HUES48 (cell line): ENCODE measurements around the gene DNAJC15.

Experiments
- H3K27ac ChIP-seq: one replicate; pipeline ENCODE4 v1.7.0; 2013; ENCODE audit warnings: low read depth, low read length, inconsistent platforms
- H3K27me3 ChIP-seq: 2 replicates; pipeline ENCODE4 v1.6.1; 2013; ENCODE audit warnings: mild to moderate bottlenecking, low read length; ENCODE audit not compliant: control insufficient read depth, insufficient read depth
- H3K36me3 ChIP-seq: 2 replicates; pipeline ENCODE4 v1.6.1; 2013; ENCODE audit warnings: low read length; ENCODE audit not compliant: control insufficient read depth, insufficient read depth
- H3K4me1 ChIP-seq: 2 replicates; pipeline ENCODE4 v1.6.1; 2013; ENCODE audit warnings: mild to moderate bottlenecking, low read length; ENCODE audit not compliant: control insufficient read depth, insufficient read depth
- H3K4me3 ChIP-seq: 2 replicates; pipeline ENCODE4 v1.5.1; 2013; ENCODE audit warnings: mild to moderate bottlenecking, low read depth, low read length
- H3K9ac ChIP-seq: 2 replicates; pipeline ENCODE4 v1.6.1; 2013; ENCODE audit warnings: mild to moderate bottlenecking, low read depth, low read length, moderate library complexity
- H3K9me3 ChIP-seq: 2 replicates; pipeline ENCODE4 v1.6.1; 2013; ENCODE audit warnings: low read length; ENCODE audit not compliant: control insufficient read depth, insufficient read depth

The DNAJC15 gene

DNA sequence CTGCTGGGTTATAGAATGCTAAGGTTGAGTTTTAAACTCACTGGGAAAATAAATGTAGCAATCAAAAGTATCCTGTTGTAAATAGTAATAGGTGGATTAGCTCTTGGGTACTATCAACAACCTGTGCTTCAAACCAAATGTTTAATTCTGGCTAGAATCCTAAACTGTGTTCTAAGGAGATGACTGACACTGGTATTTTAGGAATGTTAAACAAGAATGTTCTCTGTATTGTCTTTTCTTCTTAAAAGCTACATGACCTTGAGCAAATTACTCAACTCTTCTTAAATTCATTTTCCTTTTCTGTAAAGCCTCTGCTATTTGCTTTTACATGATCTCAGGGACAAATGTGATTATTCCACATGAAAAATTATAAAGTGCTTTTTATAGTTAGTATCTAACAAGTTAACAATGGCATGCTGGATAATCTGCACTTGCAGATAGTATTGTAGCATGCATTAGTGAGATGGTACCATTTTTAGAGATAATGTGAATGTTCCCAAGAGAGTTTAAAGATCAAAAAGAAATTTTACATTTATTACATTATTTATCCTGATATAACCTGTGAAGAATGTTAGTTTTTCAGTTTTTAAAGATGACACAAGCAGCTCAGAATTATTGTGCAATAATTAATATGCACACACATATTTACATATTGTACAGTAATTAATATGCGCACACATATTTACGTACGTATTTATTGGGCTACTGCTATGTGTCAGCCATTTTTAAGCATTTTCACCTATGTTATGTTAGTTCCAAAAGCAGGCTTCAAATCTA lies 17.7 kb upstream of the DNAJC15 start:
- Histone ChIP-seq H3K9me3 (no peaks in the 10 kb centered on the region), H3K4me1 (peaks cover 16% of the 10 kb centered on the region; the same call in 1 of the 2 replicates), H3K27ac (no peak overlapping the region), H3K27me3 (no peaks in the 10 kb centered on the region), H3K4me3 (no peak overlapping the region), H3K36me3 (no peaks in the 10 kb centered on the region), H3K9ac (no peak overlapping the region)

DNA sequence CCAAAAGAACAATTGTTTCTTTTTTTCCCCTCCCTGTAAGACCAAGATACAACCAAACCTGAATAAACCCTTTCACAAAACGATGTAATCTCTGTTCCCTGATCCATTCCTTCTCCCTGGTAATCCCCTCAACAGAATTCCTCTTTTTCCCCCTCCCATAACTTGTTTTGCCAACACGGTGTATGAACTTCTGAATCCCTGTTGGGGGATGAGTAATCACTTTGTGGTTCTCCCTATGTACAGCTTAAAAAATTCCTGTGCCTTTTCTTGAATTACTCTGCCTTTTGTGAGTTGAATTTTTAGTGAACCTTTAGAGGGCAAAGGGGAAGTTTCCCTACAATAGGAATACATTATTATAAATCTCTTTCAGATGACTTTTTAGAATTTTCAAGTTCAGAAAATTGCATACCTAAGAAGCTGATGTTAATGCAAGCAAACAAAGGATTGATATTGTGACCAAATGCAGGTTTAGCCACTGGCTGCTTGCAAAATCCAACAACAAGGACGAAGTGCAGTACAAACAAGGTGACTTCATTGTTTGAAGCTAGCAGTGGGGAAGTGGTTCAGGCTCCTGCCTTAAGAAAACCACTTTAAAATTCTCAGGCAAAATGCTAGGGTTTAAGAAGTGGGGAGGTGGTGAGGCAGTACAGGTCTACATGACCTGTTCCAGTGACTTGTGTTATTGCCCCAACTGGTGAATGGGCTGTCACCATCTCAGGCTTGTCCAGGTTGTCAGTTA lies 16.3 kb upstream of the DNAJC15 start:
- no peak overlapping the region for H3K4me3 ChIP-seq

DNA sequence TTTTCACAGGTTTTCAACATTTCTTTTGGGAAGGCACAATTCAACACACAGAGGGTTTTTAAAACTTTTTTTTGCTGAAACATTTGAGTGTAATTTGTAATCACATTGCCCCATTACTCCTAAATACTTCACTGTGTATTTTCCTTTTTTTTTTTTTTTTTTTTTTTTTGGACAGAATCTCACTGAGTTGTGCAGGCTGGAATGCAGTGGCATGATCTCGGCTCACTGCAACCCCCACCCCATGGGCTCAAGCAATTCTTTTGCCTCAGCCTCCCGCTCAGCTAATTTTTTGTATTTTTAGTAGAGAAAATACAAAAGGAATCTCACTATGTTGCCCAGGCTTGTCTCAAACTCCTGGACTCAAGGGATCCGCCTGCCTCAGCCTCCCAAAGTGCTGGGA lies 14.8 kb upstream of the DNAJC15 start:
- peaks cover 16% of the 10 kb centered on the region; the same call in 1 of the 2 replicates for H3K4me1 ChIP-seq
- H3K27ac ChIP-seq, result no peak overlapping the region
- no peaks in the 10 kb centered on the region for H3K9me3 ChIP-seq
- H3K4me3 ChIP-seq, result no peak overlapping the region
- H3K27me3 ChIP-seq, result no peaks in the 10 kb centered on the region
- no peak overlapping the region for H3K9ac ChIP-seq
- no peaks in the 10 kb centered on the region for H3K36me3 ChIP-seq

More for the DNA sequence above, 16.3 kb upstream of the DNAJC15 start:
- no peaks in the 10 kb centered on the region for H3K9me3 ChIP-seq
- H3K9ac ChIP-seq, result no peak overlapping the region
- no peaks in the 10 kb centered on the region for H3K27me3 ChIP-seq
- H3K36me3 ChIP-seq, result no peaks in the 10 kb centered on the region
- H3K27ac ChIP-seq, result peak overlapping the region; percentile 56
- peaks cover 16% of the 10 kb centered on the region; the same call in 1 of the 2 replicates for H3K4me1 ChIP-seq

DNA sequence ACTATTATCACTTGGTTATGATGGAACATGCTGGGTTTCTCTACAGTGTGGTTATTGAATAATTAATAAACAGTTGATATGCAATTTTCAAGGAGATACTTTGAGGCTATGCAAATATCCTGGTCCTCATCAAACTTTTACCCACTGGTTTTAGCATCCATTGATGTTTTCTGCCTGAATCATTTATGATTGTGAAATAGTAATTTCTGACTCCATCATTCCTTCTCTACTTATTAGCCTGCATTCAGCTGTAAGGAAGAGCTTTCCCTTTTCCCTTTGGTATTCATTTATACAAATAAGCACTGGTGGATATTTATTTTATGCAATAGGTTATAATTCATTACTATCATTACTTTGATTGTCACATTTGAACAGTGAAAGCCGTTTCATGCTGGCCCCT lies 13.9 kb upstream of the DNAJC15 start:
- H3K36me3 ChIP-seq, result no peaks in the 10 kb centered on the region
- H3K4me1 ChIP-seq, result peaks cover 16% of the 10 kb centered on the region; the same call in 1 of the 2 replicates
- no peaks in the 10 kb centered on the region for H3K27me3 ChIP-seq
- no peak overlapping the region for H3K9ac ChIP-seq
- no peak overlapping the region for H3K27ac ChIP-seq
- H3K9me3 ChIP-seq, result no peaks in the 10 kb centered on the region
- no peak overlapping the region for H3K4me3 ChIP-seq

DNA sequence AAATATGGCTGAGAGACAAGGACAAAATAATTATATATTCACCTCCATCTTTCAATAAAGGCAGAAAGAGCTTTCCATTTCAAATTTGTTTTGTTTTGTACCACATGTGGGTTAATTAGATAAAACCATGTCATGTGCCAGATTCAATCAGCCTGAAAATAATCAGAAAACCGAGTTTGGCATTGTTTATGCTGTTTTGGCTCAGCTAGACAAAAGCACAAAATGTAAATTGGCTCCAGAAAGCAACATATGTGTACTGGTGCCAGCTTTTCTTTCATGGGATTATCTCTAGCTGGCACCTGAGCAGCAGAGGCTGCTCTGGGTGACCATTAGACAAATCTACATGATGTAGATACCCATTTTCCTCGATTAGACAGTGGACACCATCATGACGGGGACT lies 9.2 kb upstream of the DNAJC15 start:
- no peaks in the 10 kb centered on the region for H3K36me3 ChIP-seq
- no peak overlapping the region for H3K27ac ChIP-seq
- H3K4me3 ChIP-seq, result no peak overlapping the region
- H3K4me1 ChIP-seq, result no peaks in the 10 kb centered on the region
- H3K9ac ChIP-seq, result no peak overlapping the region
- no peaks in the 10 kb centered on the region for H3K9me3 ChIP-seq
- H3K27me3 ChIP-seq, result no peaks in the 10 kb centered on the region

DNA sequence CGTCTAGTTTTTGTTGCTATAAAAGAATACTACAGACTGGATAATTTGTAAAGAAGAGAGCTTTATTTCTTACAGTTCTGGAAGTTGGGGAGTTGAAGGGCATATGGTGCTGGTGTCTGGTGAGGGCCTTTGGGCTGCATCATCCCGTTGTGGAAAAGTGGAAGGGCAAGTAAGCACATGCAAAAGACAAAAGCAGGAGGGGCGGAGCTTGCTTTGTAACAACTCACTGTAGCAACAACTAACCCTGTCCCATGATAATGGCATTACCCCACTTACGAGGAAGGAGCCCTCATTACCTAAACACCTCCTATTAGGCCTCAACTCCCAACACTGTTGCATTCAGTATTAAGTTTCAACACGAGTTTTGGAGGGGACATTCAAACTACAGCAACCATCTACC lies 7.2 kb upstream of the DNAJC15 start:
- H3K4me1 ChIP-seq, result peaks cover 9% of the 10 kb centered on the region
- no peaks in the 10 kb centered on the region for H3K9me3 ChIP-seq
- no peak overlapping the region for H3K9ac ChIP-seq
- no peak overlapping the region for H3K27ac ChIP-seq
- H3K27me3 ChIP-seq, result no peaks in the 10 kb centered on the region
- no peaks in the 10 kb centered on the region for H3K36me3 ChIP-seq
- H3K4me3 ChIP-seq, result no peak overlapping the region

DNA sequence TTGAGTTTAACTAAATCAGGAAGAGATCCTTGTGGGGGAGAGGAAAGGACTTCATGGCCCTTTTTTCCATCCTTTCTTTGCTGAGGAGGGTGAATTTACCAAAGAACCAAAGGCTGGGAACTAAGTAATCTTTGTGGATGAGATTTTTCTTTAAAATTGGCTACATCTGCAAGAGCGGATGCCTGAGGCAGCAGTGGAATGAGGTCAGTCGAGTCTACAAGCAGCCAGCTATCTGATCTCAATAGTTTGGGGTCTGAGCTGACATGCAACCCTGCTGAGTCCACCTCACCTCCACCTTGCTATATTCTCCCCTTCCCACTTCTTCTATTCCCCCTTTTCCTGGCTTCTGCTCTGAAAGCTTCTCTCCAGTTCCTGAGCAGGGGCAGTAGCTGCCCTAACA lies 3.6 kb upstream of the DNAJC15 start:
- H3K9ac ChIP-seq, result no peak overlapping the region
- no peaks in the 10 kb centered on the region for H3K36me3 ChIP-seq
- H3K27ac ChIP-seq, result no peak overlapping the region
- no peaks in the 10 kb centered on the region for H3K9me3 ChIP-seq
- H3K4me1 ChIP-seq, result peaks cover 9% of the 10 kb centered on the region
- H3K4me3 ChIP-seq, result no peak overlapping the region
- H3K27me3 ChIP-seq, result no peaks in the 10 kb centered on the region

DNA sequence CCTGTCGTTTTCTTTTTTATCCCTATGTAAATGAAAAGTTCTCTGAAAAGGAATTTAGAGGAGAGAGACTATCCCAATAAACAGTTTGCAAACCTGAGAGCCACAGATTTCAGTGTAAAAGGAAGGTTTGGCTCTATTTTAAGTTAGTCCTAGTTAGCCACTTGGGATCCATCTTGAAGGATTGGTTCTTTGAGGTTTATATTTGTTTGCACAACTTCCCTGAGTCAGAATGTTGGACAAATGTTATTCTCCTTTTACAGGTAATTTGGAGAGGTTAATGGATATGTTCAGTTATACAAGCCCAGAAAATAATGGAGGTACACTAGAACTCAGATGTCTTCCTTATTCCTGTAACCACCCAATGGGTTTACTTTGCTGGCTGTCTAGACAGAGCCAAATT lies 2.6 kb upstream of the DNAJC15 start:
- H3K9me3 ChIP-seq, result no peaks in the 10 kb centered on the region
- H3K27me3 ChIP-seq, result no peaks in the 10 kb centered on the region
- peaks cover 9% of the 10 kb centered on the region for H3K4me1 ChIP-seq
- H3K9ac ChIP-seq, result no peak overlapping the region
- H3K4me3 ChIP-seq, result no peak overlapping the region
- no peak overlapping the region for H3K27ac ChIP-seq
- no peaks in the 10 kb centered on the region for H3K36me3 ChIP-seq

DNA sequence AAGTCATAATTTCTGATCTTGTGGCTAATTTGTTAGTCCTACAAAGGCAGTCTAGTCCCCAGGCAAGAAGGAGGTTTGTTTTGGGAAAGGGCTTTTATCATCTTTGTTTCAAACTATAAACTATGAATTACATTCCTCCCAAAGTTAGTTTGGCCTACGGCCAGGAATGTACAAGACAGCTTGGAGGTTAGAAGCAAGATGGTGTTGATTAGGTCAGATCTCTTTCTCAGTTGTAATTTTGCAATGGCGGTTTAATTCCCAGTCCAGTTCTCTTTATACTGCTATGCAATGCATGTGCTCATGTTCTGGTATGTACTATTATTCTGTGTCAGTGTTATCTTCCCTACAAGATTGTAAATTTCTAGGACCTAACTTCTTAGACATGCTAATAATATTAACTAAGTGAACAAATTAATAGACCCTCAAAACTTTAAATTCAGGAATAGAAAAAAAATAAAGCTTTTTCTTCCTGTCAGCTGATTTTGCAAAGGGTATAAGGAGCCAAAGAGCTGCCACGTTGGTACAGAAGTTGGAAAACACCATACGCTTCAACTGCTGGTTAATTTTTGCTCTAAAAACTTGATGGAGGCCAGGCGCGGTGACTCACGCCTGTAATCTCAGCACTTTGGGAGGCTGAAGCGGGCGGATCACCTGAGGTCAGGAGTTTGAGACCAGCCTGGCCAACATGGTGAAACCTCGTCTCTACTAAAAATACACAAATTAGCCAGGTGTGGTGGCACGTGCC lies 1.3 kb upstream of the DNAJC15 start:
- no peak overlapping the region for H3K4me3 ChIP-seq
- H3K9ac ChIP-seq, result no peak overlapping the region
- H3K9me3 ChIP-seq, result no peaks in the 10 kb centered on the region
- no peak overlapping the region for H3K27ac ChIP-seq
- H3K36me3 ChIP-seq, result no peaks in the 10 kb centered on the region
- H3K4me1 ChIP-seq, result peaks cover 9% of the 10 kb centered on the region
- H3K27me3 ChIP-seq, result no peaks in the 10 kb centered on the region

DNA sequence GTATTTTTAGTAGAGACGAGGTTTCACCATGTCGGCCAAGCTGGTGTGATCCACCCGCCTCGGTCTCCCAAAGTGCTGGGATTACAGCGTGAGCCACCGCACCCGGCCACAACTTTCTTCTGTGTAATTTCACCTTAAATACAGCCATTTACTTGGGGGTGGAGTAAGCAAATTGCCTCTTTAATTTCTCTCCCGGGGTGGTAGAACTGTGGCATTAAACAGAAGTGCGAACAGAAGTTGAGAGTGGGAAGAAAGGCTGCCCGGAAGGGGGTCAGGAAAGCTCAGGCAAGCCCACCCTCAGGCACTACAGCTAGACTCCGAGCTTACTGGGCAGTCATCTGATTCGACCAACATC lies 475 bp upstream of the DNAJC15 start:
- H3K27me3 ChIP-seq, result no peaks in the 10 kb centered on the region
- no peaks in the 10 kb centered on the region for H3K9me3 ChIP-seq
- no peaks in the 10 kb centered on the region for H3K36me3 ChIP-seq
- peak overlapping the region; percentile 14 for H3K27ac ChIP-seq
- H3K9ac ChIP-seq, result peak overlapping the region; percentile 59; the same call in 1 of the 2 replicates
- H3K4me3 ChIP-seq, result peak overlapping the region; percentile 66
- peaks cover 9% of the 10 kb centered on the region for H3K4me1 ChIP-seq

DNA sequence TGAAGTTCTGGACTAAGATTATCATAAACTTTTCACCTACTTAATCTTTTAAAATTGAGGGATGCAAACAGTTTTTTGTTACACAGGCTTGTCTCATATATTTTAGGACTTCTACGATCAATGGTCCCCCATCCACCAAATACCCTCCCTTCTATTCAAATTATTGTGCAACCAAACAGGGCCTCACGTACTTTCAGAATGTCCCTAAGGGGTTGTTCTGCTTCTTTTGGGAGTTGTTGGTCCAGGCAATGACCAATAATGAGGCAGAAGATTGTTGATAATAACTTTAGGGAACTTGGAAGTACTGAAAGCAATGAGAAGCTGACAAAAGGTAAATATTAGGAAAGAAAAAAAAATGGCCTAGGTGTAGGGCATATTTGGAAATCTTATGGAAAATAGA lies 2.9 kb downstream of the DNAJC15 start:
- Histone ChIP-seq H3K27me3 (no peaks in the 10 kb centered on the region), H3K9ac (no peak overlapping the region), H3K36me3 (no peaks in the 10 kb centered on the region), H3K4me1 (no peaks in the 10 kb centered on the region), H3K4me3 (no peak overlapping the region), H3K9me3 (no peaks in the 10 kb centered on the region), H3K27ac (no peak overlapping the region)
